Hepatocyte (in vitro differentiated cells): ENCODE data around the gene FHOD3.

ENCODE experiments used
- EZH2phosphoT487 ChIP-seq: fragments of 200-600 bp; sonication (generic); IDR thresholded peaks from one replicate; pipeline ENCODE4 v1.6.1; 2018; ENCODE audit warnings: antibody characterized with exemption, mild to moderate bottlenecking, low read depth, moderate library complexity; ENCODE audit not compliant: unreplicated experiment, severe bottlenecking
- TF ChIP-seq, protein P1 (sequence below): fragments of 200-600 bp; sonication (generic); IDR thresholded peaks from 2 replicates; pipeline ENCODE4 v1.5.1; 2016; ENCODE audit warnings: antibody characterized with exemption, mild to moderate bottlenecking; ENCODE audit not compliant: poor library complexity

DNA sequence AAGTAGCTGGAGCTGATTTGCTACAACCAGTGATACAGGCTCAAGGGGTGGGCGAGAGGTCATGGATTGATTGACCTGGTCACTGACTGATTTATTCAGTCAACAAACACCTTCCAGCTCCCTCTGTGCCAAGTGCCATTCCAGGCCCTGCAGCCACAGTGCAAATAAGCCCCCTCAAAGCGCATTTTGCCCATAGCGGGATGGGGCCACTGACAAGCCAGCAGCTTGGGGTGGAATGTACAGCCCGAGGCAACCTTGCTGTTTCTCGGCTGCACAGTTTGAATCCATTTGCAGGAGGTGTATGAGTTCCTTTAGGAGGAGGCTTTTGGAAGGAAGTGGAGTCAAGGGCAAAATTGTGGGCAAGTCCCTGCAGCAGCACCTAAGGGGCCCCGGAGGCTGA is 296.1 kb downstream of the FHOD3 start:
- TF ChIP-seq, protein P1, sequence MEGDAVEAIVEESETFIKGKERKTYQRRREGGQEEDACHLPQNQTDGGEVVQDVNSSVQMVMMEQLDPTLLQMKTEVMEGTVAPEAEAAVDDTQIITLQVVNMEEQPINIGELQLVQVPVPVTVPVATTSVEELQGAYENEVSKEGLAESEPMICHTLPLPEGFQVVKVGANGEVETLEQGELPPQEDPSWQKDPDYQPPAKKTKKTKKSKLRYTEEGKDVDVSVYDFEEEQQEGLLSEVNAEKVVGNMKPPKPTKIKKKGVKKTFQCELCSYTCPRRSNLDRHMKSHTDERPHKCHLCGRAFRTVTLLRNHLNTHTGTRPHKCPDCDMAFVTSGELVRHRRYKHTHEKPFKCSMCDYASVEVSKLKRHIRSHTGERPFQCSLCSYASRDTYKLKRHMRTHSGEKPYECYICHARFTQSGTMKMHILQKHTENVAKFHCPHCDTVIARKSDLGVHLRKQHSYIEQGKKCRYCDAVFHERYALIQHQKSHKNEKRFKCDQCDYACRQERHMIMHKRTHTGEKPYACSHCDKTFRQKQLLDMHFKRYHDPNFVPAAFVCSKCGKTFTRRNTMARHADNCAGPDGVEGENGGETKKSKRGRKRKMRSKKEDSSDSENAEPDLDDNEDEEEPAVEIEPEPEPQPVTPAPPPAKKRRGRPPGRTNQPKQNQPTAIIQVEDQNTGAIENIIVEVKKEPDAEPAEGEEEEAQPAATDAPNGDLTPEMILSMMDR = no peak
- TF ChIP-seq EZH2phosphoT487 = no peak
